ENCODE data around the gene CKB.

Gene CKB

GRCh38 chr14:103488071-103488470 is 34.6 kb downstream of the CKB start:
- no peak for DNase-seq (ENCODE audit: low spot score)

GRCh38 chr14:103485504-103485903 is 37.1 kb downstream of the CKB start:
- DNase-seq (ENCODE audit: low spot score): no peak

- DNase-seq (ENCODE audit: low spot score): no peak
Measured at GRCh38 chr14:103483600-103483999, 39.0 kb downstream of the CKB start.

- DNase-seq (ENCODE audit: low spot score): no peak
Measured at GRCh38 chr14:103480595-103480994, 42.0 kb downstream of the CKB start.

- DNase-seq (ENCODE audit: low spot score): no peak
Measured at GRCh38 chr14:103476631-103477030, 46.0 kb downstream of the CKB start.

GRCh38 chr14:103476065-103476464 is 46.6 kb downstream of the CKB start:
- DNase-seq (ENCODE audit: low spot score): no peak

GRCh38 chr14:103474893-103475292 is 47.7 kb downstream of the CKB start:
- DNase-seq (ENCODE audit: low spot score): no peak

- DNase-seq (ENCODE audit: low spot score): no peak
Measured at GRCh38 chr14:103472939-103473338, 49.7 kb downstream of the CKB start.
